HG03520 (cell line): ENCODE measurements around the gene ABO.
"Not testable (repeated sequence)": the region's sequence is repeated elsewhere in the genome, so short reads cannot be mapped to it uniquely, and the experiment has no call there.

ENCODE experiments used
- ATAC-seq: cut with Tn5 transposase; IDR thresholded peaks from one replicate; pipeline ENCODE4 v1.9.1; 2021; ENCODE audit warnings: mild to moderate bottlenecking, moderate library complexity; ENCODE audit not compliant: unreplicated experiment

The ABO gene

DNA sequence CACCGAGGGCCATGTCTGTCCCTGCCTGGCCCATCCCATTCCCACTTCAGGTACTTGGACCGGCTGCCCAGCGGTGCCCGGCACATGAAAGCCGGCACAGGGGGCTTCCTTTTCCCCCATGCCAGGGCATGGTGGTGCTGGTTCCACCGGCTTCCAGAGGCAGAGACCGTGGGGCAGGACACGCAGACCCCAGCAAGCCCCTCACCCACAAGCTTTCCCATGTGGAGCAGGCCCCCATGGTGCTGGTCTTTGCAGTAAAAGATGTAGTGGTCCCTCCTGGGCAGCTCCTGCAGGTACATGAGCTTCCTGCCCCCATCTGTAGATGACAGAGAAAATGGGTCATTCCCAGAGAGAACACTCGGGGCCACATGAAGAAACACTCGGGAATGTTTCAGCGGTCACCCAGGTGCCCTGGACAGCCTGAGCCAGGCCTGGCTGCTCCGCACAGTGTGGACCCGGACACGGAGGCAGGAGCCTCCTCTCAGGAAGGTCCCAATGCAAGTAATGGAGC is 67.9 kb downstream of the ABO start:
- no peak for ATAC-seq

GRCh38 chr9:133205996-133206931 is 68.7 kb downstream of the ABO start:
- no peak for ATAC-seq

DNA sequence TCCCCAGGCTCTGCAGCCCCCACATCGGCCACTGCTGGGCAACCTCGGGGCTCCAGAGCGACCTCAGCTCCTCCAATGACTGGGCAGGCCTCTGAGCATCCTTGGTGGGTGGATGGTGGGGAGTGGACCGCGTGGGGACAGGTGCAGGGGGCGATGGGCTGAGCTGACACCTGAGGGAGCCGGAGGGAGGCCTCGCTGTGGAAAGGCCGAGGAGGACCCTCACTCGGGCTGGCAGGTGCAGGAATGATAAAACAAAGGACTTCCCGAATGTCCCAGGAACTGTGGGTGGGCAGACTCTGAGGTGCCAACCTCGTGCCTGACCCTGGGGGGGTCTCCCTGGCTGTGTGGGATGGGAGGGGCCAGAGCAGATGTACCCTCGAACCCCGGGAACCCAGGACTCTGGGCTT is 69.5 kb downstream of the ABO start:
- not testable (repeated sequence) for ATAC-seq
